Stimulated activated CD8-positive, alpha-beta memory T cell treated with anti-CD3 and anti-CD28 coated beads, Interleukin-7, amount 100 ng/mL, for 24 hours (primary cell): ENCODE results near the gene B9D1.

Experiments
- DNase-seq: peaks from one replicate; pipeline ENCODE4 v3.0.0-alpha.2; 2020; ENCODE audit warnings: low read depth

B9D1 gene

DNA sequence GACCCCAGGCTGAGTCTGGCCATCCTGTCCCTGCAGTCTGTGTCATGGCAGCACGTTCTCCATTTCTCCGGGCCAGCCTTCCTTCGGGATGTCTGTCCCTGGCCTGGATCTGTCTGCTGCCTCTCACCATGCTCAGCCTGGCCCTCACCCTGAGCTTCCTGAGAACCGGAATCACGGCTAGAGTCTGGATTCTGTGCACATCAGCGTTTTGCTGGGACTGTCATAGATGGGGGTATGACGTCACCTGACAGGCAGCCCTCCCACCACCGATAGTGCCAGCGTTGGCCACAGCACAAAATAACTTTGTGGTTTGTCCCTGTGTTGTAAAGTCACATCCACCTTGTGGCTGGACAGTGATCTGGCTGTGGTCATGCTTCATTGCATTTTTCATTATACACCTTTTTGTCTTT lies 59.2 kb downstream of the B9D1 start:
- no peak for DNase-seq

DNA sequence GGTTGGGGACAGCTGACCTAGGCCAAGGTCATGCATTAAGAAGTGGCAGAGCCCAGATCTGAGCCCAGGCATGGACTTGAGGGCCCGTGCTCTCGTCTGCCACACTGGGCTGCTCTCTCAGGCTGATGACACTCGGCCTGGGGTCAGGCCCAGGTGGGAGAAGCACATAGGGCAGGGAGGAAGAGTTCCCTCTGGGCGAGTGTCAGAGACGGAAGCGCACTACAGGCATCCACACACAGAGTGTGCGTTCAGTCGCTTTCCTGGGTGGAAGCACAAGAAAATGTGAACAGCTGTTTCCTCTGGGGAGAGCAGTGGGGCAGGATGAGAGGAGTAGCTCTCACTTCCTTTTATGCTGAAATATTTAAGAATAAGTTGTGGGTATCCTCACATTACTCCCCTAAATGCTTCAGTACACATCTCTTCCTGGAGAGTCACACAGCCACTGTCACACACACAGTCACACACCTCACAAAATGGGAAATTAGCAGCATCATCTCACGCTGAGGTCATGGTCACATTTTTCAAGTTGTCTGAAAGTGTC lies 59.7 kb downstream of the B9D1 start:
- DNase-seq: no peak

DNA sequence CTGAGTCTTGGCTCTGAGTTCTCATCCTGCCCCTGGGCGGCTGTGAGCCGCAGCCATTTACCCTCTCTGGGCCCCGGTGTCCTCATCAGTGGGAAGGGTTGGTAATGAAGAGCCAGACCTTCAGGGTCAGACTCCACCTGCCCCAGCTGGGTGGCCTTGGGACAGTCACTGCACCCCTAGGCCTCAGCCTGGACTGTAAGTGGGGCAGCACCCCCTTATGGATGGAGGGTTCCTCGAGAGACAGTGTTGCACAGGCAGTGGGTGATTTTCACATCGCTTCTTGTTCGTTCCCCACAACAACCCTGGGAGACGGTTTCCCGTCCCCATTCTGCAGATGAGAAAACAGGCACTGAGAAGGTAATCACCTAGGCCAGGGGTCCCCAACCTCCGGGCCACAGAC lies 60.5 kb downstream of the B9D1 start:
- no peak for DNase-seq

DNA sequence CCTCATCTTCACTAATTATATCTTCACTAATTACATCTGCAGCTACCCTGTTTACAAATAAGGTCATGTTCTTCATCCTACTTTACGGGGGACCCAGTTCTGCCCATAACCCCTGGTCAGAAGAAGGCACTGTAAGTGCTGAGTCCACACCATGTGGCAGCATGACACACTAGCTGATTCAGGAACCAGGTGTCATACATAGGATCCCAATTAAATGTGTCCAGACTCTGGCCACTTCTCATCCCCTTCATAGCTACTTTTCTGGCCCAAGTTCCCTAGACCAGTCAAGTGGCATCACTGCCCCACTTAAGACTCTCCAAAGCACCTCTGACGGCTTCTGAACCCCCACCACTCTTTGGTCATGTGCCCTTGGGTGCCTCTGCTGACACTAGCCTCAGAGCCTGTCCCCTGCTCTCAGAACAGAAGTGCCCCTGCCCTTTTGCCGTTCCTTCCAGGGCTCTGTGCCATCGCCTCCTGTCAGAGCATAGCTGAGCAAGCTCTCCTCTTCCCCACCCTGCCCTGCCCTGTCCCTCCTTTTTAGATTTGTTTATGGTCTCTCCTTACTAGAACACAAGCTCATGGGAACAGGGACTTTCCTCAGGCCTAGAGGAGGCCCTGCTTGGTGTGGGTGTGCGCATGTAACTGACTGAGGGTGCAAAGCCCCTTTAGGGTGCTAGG lies 61.1 kb downstream of the B9D1 start:
- DNase-seq: no peak

DNA sequence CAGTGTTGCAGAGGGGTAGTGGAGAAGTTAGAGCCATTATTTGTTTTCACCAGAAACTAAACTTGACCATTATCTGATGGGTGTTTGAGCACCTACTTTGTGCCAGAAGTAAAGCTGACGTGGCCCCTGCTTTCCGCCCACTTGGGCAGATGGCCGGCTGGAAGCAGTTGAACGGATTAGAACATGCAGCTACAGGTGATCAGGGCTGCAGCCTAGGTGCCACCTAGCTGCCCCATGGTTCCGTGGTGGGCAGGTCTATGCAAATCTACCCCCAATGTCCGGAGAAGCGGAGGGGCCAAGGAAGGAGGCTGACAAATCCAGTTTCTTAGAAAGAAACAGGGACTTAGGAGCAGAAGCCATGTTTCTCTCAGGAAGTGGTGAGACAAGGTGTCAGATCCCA lies 62.7 kb downstream of the B9D1 start:
- DNase-seq: no peak

DNA sequence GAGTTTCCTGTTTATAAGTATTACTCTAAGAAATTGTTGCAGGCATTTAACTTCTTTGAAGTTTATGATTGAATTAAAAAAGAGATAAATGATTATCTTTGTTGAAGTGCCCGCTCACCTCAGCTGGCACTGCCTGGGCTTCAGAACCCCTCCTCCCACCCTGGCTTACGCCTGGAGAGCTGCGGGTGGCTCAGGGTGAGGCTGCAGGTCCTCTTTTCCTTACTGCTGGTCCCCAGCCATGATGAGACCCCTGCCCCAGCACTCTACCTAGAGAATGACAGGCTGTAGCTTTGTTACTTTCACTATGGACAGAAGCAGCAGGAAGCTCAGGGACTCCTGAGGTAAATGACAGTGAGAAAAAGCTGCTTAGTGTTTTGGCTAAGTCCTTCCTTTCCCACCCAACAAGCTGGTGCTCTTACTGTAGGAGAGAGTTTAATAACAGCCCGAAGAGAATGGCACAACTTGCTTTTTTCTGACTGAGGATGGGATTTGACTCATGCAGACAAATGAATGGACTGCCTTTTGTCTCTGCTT lies 63.2 kb downstream of the B9D1 start:
- DNase-seq: no peak

DNA sequence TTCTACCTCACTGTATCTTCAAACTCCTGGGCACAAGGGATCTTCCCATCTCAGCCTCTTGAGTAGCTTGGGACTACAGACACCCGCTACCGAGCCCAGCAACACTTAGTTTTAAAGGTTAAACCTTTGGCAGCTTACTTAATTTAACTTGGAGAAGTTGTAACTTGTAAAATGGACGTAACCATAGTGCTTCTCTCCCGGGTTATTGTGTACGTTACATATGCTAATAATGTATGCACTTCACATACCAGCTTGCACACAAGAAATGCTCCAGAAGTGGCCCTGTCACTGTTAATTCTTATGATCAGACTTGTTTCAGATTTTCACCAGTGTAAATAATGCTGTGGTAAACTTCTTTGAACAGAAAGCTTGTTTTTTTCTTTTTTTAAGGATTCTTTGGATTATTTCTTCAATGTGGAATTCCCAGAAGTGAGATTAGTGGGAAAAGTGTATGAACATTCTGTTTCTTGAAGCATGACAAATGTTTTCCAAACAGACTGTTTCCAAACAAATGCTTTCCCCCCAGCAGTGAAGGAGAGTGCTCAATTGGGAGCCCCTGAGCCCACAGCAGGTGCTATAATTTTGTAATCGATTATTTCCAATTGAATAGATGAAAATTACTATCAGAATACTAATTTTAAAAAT lies 63.8 kb downstream of the B9D1 start:
- DNase-seq: no peak

DNA sequence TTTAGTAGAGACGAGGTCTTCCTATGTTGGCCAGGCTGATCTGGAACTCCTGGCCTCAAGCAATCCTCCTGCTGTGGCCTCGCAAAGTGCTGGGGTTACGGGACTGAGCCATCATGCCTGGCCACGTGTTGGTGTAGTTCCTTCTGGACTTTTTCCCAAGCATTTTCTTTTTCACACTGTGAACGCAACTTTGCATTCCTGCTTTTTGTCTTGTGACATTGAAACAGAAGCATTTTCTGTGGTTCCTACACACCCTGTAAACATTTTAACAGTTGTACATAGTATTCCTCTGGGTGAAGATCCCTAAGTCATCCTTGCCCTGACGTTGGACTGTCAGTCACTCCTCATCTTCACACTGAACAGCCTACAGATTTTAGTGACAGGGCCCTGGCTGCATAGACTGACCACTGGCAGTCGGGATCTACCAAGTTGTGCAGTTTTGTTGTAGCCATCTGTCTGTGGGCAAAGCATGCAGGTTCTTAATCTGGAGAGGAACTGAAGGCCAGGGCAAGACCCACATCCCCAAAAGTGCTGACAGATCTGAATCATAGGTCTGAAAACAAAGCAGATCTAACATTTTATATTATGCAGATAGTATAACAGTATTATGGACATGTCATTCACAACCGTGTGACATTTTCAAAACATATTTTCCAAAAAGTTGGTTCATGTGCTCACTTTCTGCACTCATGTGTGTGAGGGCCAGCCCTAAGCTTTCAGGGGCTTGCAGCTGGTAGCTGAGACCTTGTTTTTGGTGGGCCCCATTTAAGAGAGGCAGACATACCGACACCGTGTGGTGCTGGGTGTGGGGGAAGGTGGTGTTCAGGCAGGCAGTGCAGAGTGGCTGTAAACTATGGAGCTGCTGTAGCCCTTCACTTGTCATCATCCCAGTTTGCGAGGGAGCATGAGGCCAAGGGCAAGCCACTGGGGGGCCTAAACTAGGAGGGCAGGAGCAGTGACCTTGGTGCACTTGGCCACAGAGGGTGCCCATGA lies 65.4 kb downstream of the B9D1 start:
- no peak for DNase-seq

DNA sequence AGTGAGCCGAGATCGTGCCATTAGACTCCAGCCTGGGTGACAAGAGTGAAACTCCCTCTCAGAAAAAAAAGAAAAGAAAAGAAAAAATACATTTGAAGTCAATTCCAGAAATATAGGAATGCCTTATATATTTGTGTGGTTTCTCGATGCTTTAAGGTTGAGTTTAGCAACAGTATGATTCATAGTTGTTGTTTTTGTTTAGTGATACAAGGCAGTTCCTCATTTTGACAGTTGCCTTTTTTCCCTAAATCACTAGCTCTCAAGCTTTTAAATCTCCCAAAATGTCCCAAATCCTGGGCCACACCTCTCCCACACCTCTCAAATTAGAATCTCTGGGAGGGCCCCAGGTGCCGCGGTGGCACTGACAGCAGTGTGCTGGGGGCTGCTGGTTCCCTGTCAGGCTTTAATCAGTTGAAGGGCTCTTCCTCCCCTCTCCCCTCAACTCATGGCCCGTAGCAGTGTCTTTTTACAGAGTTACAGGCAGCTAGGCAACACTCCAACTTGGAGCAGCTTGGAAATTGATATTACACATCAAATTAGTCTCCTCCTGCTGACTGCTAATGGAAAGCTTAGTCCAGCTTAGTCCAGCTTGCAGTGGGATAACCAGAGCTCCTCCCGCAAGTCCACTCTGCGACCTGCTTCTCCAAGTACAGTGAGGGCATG lies 66.9 kb downstream of the B9D1 start:
- no peak for DNase-seq

DNA sequence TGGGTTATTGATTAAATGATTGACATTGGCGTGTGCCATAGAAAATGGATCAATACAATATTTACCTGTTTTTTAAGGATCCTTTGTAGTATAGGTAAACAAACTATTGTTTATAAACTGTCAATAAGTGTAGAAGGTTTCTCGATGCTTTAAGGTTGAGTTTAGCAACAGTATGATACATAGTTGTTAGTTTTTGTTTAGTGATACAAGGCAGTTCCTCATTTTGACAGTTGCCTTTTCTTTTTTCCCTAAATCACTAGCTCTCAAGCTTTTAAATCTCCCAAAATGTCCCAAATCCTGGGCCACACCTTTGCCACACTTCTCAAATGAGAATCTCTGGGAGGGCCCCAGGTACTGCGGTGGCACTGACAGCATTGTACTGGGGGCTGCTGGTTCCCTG lies 68.1 kb downstream of the B9D1 start:
- no peak for DNase-seq
